ENCODE results near the gene CDH13.

DNA sequence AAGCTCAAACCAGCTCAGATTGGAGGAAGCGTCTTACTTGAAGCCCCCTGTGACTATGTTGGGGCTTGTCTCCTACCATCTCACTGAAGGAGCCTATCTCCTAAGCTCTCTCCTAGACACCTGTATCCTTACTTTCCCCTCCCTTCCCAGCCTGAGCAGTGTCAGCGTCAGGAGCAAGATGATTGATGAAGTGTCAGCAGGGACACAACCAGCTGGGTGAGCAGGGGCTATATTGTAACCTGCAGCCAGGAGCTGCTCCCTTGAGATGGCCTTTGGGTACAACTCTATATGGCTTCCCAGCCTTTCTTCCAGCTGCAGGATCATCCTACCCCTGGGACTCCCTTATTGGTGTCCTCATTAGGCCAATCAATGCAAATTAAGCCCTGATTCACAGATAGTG lies 1097.8 kb downstream of the CDH13 start:
- no peak for TF ChIP-seq CTCF (IDR thresholded peaks at IDR 0.05)
- no peak for TF ChIP-seq POLR2A (IDR thresholded peaks at IDR 0.05)

Data from body of pancreas (tissue), 4 donors.